Measurements from ENCODE around the gene UROS.

The UROS gene

GRCh38 chr10:125849448-125849847 lies 26.4 kb upstream of the UROS start:
- no peaks in the 10 kb centered on the region for H3K27me3 ChIP-seq (ENCODE audit: insufficient read depth, low read length, poor library complexity)
- ATAC-seq (ENCODE audit: insufficient read depth, low read depth) (no peak), DNase-seq (no peak)
- no peak overlapping the region for H3K4me3 ChIP-seq (ENCODE audit: low read depth in 1 of 2, low read length in 2 of 2)
- H4K20me1 ChIP-seq (ENCODE audit: insufficient read depth, low read length): no peaks in the 10 kb centered on the region
- no peak overlapping the region for H3K27ac ChIP-seq (ENCODE audit: low read length)
- no peak overlapping the region for H3K9ac ChIP-seq (ENCODE audit: low read depth, low read length)
- H3K4me1 ChIP-seq (ENCODE audit: insufficient read depth, low read length): no peaks in the 10 kb centered on the region
- H3K79me2 ChIP-seq (ENCODE audit: insufficient read depth, low read length): no peaks in the 10 kb centered on the region
- no peak overlapping the region for H2AFZ ChIP-seq (ENCODE audit: low read depth, low read length)
- H3K36me3 ChIP-seq (ENCODE audit: insufficient read depth, low read length): peaks cover 3% of the 10 kb centered on the region; the same call in 1 of the 2 replicates
- H3K9me3 ChIP-seq (ENCODE audit: insufficient read depth, low read length, severe bottlenecking): no peaks in the 10 kb centered on the region
- no peak overlapping the region for H3K4me2 ChIP-seq (ENCODE audit: insufficient read depth, low read length)
- TF ChIP-seq EZH2 (IDR thresholded peaks at IDR 0.05; ENCODE audit: borderline replicate concordance, low read depth, low read length, severe bottlenecking): no peak

- Histone ChIP-seq H3K9me3 (ENCODE audit: insufficient read depth, low read length, severe bottlenecking) (no peaks in the 10 kb centered on the region), H3K27me3 (ENCODE audit: insufficient read depth, low read length, poor library complexity) (no peaks in the 10 kb centered on the region), H3K27ac (ENCODE audit: low read length) (no peak overlapping the region), H3K4me1 (ENCODE audit: insufficient read depth, low read length) (no peaks in the 10 kb centered on the region), H3K36me3 (ENCODE audit: insufficient read depth, low read length) (peaks cover 3% of the 10 kb centered on the region; the same call in 1 of the 2 replicates), H3K4me3 (ENCODE audit: low read depth in 1 of 2, low read length in 2 of 2) (no peak overlapping the region), H3K4me2 (ENCODE audit: insufficient read depth, low read length) (no peak overlapping the region), H2AFZ (ENCODE audit: low read depth, low read length) (no peak overlapping the region), H4K20me1 (ENCODE audit: insufficient read depth, low read length) (no peaks in the 10 kb centered on the region), H3K79me2 (ENCODE audit: insufficient read depth, low read length) (no peaks in the 10 kb centered on the region), H3K9ac (ENCODE audit: low read depth, low read length) (no peak overlapping the region)
- DNase-seq (no peak), ATAC-seq (ENCODE audit: insufficient read depth, low read depth) (no peak)
- TF ChIP-seq, protein P1, sequence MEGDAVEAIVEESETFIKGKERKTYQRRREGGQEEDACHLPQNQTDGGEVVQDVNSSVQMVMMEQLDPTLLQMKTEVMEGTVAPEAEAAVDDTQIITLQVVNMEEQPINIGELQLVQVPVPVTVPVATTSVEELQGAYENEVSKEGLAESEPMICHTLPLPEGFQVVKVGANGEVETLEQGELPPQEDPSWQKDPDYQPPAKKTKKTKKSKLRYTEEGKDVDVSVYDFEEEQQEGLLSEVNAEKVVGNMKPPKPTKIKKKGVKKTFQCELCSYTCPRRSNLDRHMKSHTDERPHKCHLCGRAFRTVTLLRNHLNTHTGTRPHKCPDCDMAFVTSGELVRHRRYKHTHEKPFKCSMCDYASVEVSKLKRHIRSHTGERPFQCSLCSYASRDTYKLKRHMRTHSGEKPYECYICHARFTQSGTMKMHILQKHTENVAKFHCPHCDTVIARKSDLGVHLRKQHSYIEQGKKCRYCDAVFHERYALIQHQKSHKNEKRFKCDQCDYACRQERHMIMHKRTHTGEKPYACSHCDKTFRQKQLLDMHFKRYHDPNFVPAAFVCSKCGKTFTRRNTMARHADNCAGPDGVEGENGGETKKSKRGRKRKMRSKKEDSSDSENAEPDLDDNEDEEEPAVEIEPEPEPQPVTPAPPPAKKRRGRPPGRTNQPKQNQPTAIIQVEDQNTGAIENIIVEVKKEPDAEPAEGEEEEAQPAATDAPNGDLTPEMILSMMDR (IDR thresholded peaks at IDR 0.05; ENCODE audit: borderline replicate concordance, extremely low read depth, low read length, poor library complexity, severe bottlenecking): no peak
- no peak for TF ChIP-seq EZH2 (IDR thresholded peaks at IDR 0.05; ENCODE audit: borderline replicate concordance, low read depth, low read length, severe bottlenecking)
Observed at GRCh38 chr10:125848857-125849256, 25.8 kb upstream of the UROS start.

DNA sequence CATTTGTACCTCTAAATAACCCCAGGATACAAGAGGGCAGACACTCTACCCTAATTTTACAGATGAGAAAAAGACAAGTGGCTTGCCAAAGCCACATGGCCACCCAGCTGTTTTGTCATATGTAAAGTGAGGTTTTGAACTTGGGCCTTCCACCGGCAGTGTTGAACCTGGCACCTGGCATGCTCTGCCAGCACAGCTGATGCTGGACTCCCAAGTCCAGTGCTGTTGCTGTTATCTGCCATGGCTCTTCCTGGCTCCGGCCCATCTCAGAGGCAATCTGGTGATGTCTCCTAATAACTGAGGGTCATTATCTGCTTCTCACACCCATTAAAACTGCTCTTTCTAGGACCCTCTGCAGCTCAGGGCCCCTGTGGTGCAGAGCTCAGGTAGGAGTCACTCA lies 25.3 kb upstream of the UROS start:
- H3K9me3 ChIP-seq (ENCODE audit: insufficient read depth, low read length, severe bottlenecking): no peaks in the 10 kb centered on the region
- no peak overlapping the region for H3K4me3 ChIP-seq (ENCODE audit: low read depth in 1 of 2, low read length in 2 of 2)
- H3K4me2 ChIP-seq (ENCODE audit: insufficient read depth, low read length): no peak overlapping the region
- TF ChIP-seq, protein P1 (IDR thresholded peaks at IDR 0.05; ENCODE audit: borderline replicate concordance, extremely low read depth, low read length, poor library complexity, severe bottlenecking): no peak
- no peak for TF ChIP-seq EZH2 (IDR thresholded peaks at IDR 0.05; ENCODE audit: borderline replicate concordance, low read depth, low read length, severe bottlenecking)
- no peak for ATAC-seq (ENCODE audit: insufficient read depth, low read depth)
- H3K27ac ChIP-seq (ENCODE audit: low read length): no peak overlapping the region
- H3K9ac ChIP-seq (ENCODE audit: low read depth, low read length): no peak overlapping the region
- DNase-seq: no peak
- H4K20me1 ChIP-seq (ENCODE audit: insufficient read depth, low read length): no peaks in the 10 kb centered on the region
- H3K36me3 ChIP-seq (ENCODE audit: insufficient read depth, low read length): peaks cover 3% of the 10 kb centered on the region; the same call in 1 of the 2 replicates
- H2AFZ ChIP-seq (ENCODE audit: low read depth, low read length): no peak overlapping the region
- H3K79me2 ChIP-seq (ENCODE audit: insufficient read depth, low read length): no peaks in the 10 kb centered on the region
- no peaks in the 10 kb centered on the region for H3K27me3 ChIP-seq (ENCODE audit: insufficient read depth, low read length, poor library complexity)
- no peaks in the 10 kb centered on the region for H3K4me1 ChIP-seq (ENCODE audit: insufficient read depth, low read length)

- Histone ChIP-seq H3K9ac (ENCODE audit: low read depth, low read length) (no peak overlapping the region), H3K4me1 (ENCODE audit: insufficient read depth, low read length) (no peaks in the 10 kb centered on the region), H3K27ac (ENCODE audit: low read length) (no peak overlapping the region), H3K27me3 (ENCODE audit: insufficient read depth, low read length, poor library complexity) (no peaks in the 10 kb centered on the region), H3K4me2 (ENCODE audit: insufficient read depth, low read length) (no peak overlapping the region), H3K79me2 (ENCODE audit: insufficient read depth, low read length) (no peaks in the 10 kb centered on the region), H3K36me3 (ENCODE audit: insufficient read depth, low read length) (peaks cover 10% of the 10 kb centered on the region; the same call in 1 of the 2 replicates), H2AFZ (ENCODE audit: low read depth, low read length) (no peak overlapping the region), H3K4me3 (ENCODE audit: low read depth in 1 of 2, low read length in 2 of 2) (no peak overlapping the region), H3K9me3 (ENCODE audit: insufficient read depth, low read length, severe bottlenecking) (no peaks in the 10 kb centered on the region), H4K20me1 (ENCODE audit: insufficient read depth, low read length) (no peaks in the 10 kb centered on the region)
- no peak for ATAC-seq (ENCODE audit: insufficient read depth, low read depth)
- no peak for DNase-seq
- no peak for TF ChIP-seq EZH2 (IDR thresholded peaks at IDR 0.05; ENCODE audit: borderline replicate concordance, low read depth, low read length, severe bottlenecking)
- TF ChIP-seq, protein P1 (IDR thresholded peaks at IDR 0.05; ENCODE audit: borderline replicate concordance, extremely low read depth, low read length, poor library complexity, severe bottlenecking): no peak
Observed at GRCh38 chr10:125846894-125847293, 23.8 kb upstream of the UROS start.
